ENCODE results near the gene EXOC3.
A peak's percentile ranks its signal among the peaks of the same experiment; 100 is the strongest.

The EXOC3 gene

GRCh38 chr5:427415-428087 is 15.4 kb upstream of the EXOC3 start:
- peak; percentile 9 for DNase-seq

DNA sequence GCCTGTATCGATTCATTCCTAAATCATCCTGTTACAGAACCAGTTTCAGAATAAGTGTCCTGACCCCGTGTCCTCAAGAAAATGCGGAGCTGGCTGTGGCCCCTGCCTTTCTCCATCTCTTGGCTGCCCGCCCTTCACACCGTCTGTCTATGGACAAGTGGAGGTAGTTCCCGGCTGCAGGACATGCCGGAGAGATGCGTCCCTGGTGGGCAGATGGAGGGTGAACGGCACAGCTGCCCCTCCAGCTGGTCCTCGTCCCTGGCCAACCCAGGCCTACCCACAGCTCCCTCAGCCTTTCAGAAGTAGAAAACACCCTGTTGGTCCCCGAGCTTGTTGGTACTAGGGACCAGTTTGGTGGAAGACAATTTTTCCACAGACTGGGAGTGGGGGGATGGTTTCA is 14.8 kb upstream of the EXOC3 start:
- DNase-seq = no peak

GRCh38 chr5:428754-429452 is 14.1 kb upstream of the EXOC3 start:
- DNase-seq = peak; percentile 5

GRCh38 chr5:429453-430188 is 13.4 kb upstream of the EXOC3 start:
- peak; percentile 72 for DNase-seq

- peak; percentile 22 for DNase-seq
Observed at GRCh38 chr5:430214-430925, 12.6 kb upstream of the EXOC3 start.

DNA sequence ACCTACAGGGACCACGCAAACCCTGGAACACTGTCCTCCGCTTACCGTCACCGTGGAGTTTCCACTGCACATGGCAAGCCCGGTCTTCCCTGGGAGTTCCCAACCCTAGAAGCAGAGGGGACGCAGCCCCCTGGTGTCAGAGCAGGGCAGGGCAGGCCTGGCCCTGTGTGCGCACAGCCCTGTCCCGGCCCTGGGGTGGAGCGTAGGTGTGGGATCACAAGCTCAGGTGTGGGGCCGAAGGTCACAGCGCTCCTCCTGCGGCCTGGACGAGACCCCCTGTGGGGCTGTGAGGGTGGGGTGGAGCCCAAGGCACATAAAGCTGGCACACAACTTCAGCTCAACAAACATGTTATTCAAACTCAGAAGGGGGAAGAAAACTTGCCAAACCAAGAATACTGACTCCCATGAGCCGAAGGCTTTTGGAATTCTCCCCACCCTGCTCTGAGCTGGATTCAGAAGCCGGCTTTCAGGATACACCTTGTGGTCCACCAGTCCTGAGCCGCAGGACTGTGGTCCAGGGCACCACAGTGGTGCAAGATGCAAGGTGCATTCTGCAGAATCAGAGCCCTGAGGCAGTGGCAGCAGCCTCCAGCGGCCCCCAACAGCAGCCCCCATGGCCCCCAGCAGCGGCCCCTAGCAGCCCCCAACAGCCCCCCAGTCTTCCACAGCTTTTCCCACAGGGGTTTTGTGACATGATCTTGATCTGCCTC is 11.8 kb upstream of the EXOC3 start:
- DNase-seq = peak; percentile 71

- DNase-seq = no peak
Observed at GRCh38 chr5:431711-432050, 11.3 kb upstream of the EXOC3 start.

DNA sequence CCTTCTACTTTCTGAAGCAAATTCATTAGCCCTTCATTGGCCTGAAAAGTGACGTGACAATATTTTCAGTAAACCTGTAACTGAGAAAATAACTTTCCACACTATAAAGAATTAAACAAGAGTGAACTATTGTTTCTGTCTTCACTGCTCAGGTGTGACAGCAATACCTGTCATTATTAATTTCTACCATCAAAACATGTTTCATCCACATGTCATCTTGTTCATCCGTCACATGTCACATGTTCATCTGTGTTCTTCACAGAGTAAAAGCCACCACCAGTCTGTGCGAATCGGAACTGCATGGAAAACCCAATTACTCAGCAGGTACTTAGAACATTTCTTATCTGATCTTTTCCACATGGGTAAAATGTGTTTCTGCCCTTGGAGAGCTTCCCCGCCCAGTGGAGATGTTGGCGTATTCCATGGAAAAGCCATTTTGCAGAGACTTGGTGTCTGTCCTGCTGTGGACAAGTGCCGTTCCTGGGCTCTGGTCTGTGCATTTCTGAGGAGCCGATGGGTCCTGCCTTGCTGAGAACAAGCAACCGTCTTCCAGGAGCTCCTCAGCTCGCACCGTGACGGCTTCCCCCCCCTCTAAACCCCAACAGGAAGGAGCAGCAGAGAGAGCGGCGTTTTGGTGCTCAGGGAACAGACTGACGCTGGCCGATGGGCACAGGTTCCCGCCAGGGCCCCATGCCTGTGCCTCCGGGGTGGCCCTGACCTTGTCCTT is 10.6 kb upstream of the EXOC3 start:
- no peak for DNase-seq

- DNase-seq = peak; percentile 12
Observed at GRCh38 chr5:432928-433791, 9.8 kb upstream of the EXOC3 start.

DNA sequence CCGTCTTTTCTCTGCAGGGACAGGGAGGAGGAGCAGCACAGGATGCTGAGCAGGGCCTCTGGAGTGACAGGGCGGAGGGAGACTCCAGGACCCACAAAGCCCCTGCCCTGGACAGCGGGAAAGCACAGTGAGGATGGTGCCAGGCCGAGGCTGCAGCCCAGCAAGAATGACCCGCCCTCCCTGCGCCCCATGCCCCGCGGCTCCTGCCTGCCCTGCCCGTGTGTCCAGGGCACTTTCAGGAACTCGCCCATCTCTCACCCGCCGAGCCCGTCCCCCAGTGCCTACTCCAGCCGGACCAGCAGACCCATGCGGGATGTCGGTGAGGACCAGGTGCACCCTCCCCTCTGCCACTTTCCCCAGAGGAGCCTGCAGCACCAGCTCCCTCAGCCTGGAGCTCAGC is 9.1 kb upstream of the EXOC3 start:
- no peak for DNase-seq

DNA sequence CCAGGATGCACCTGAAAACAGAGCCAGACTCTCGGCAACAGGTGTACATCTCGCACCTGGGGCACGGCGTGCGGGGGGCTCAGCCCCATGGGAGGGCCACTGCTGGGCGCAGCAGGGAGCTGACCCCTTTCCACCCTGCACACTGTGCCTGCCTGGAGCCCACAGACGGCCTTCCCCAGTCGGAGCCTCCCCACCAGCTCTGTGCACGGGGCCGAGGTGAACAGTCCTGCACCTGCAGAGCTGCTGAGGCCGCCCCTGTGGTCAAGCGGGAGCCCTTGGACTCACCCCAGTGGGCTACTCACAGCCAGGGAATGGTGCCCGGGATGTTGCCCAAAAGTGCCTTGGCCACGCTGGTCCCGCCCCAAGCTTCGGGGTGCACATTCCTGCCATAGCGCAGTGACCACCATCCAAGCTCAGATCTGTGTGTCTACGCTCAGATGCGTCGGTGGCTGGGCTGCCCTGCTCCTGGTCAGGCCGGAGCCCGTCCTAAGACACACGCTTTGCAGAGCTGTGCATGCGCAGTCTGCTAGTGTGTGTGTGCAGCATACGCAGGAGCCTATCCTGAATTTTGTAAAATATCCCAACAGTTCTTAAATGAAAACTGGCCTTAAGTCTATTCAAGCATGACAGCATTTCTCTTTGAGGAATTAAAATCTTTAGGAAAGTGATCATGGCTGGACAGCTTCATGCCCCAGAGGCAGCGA is 8.4 kb upstream of the EXOC3 start:
- DNase-seq = no peak

GRCh38 chr5:435156-435790 is 7.7 kb upstream of the EXOC3 start:
- DNase-seq = no peak

DNA sequence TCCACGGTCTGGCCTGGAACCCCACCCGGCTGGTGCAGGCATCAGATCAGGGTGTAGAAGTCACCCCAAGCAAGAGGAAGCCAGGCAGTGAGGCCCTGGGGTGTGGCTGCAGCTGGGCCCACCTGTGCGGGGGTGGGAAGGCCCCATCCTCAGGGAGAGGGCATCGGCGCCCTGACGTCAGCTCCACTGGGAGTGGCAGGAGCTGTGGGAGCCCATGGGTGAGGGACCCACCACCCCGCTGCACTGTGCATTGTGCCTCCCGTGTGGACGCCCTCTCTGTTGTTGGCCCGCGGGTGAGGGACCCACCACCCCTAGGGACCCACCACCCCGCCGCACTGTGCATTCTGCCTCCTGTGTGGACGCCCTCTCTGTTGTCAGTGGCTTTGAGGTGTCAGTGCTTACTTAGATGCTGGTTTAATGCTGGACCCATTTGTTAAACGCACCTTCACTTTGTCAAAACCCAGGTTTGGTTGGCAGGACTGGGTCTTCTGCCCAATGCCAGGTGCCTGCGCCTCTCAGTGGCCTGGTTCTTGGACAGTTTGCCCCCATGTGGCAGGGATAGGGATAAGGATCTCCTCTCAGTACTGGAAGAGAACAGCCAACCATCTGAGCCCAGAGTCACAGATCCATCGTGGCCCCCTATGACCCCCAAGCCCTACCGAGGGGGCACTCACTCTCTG is 6.9 kb upstream of the EXOC3 start:
- DNase-seq = no peak

DNA sequence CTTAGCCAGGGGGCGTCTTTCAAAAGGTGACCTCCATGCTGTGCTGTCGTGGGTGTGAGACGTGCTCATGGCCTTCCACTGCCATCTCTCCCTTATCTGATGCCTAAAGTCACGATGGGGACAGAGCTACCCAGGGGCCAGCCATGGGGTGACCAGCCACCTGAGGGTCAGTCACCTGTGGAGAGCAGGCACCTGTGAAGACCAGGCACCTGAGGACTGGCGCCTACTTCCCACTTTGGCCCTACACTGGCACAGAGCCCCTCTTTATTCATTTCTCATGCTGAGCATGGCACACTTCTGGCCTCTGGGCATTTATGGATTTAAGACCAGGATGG is 6.4 kb upstream of the EXOC3 start:
- no peak for DNase-seq

DNA sequence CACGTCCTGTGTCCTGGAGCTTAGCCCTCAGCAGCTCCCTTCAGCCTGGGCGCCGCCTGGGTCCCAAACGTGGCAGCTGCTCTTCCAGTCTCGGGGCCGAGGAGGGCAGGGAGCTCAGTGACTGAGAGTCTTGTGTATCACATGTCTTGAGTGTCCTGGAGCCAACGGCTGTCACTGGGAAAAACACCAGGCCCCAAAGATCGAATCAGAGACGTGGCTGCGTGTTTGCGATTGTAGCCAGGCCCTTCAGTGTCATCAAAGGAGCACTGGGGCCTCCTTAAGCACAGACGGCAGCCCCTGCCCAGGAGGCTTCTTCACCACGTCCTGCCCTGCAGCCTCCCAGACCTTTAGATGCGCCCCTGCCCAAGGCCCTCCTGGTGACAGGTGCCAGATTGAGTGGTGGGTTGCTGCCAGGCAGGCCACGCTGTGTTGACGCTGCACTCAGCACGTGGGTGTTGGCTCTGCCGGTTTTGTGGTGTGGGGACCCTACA is 5.7 kb upstream of the EXOC3 start:
- DNase-seq = no peak

- DNase-seq = no peak
Observed at GRCh38 chr5:438481-438981, 4.4 kb upstream of the EXOC3 start.

GRCh38 chr5:439181-439580 is 3.8 kb upstream of the EXOC3 start:
- DNase-seq = no peak

DNA sequence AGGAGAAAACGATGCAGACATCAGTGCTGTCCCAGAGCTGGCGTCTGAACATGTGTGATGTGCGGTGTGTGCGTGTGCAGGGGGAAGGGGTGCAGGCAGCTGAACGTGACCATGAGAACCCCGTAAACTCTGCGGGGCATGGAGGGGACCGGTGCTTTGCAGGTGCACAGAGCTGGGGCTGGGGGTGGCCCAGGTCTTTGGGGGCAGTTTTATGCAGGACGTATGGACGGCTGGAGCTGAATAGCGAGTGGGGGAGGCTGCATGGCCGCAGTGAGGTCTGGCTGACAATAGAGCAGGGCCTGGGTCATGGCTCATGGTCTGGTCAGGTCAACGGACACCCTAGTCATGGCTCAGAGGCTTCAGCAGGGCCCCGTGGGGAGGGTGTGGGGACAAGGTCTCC is 3.3 kb upstream of the EXOC3 start:
- DNase-seq = no peak

All from right hindlimb (tissue), 1 donor.